Fibroblast of gingiva (primary cell): ENCODE results near the gene RAC2.

Source experiments
- DNase-seq: peaks from one replicate; pipeline ENCODE4 v3.0.0-alpha.2; 2011; ENCODE audit warnings: low read depth

Gene RAC2

DNA sequence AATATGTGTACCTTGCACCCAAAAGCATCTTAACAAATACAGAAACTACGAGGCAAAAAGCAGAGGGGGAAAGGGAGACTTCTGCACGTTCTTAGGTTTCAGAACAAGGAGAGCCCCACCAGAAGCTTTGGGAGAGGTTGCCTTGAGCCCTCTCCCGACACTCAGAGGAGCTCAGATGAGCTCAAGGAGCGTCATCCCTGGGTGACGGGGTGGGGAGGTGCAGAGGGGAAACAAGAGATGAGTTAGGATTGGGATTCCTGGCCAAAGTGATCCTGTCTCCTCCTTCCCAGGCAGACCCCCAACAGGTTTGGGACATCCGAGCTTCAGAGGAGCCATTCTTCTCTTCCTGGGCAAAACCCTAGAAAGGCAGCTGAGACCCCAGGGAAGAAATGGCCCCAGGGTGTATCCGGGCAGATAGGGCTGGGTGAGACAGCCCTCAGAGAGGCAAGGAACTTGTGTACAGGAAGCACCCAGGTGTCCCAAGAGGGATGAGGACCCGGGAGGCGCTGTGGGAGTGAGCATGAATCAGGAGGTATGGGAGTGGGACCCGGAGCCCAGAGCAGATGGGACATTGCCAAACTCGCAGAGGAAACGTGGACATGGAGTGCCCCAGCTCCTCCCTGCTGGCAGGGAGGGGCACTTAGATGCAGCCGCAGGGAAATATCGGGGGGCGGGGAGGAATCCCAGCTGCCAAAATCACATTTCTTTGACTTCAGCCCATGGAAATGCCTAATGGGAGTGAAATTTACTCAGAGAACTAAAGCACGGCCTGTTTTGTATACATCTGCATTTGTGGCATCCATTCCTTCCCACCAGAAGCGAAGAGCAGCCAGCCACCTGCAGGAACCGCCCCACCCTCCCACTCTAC, 68.4 kb downstream of the RAC2 start:
- no peak for DNase-seq
